HG03039 (cell line): ENCODE results near the gene KRT80.

Source experiments
- ATAC-seq: cut with Tn5 transposase; IDR thresholded peaks from one replicate; pipeline ENCODE4 v1.9.1; 2021; ENCODE audit warnings: mild to moderate bottlenecking, moderate library complexity; ENCODE audit not compliant: unreplicated experiment

Gene KRT80

DNA sequence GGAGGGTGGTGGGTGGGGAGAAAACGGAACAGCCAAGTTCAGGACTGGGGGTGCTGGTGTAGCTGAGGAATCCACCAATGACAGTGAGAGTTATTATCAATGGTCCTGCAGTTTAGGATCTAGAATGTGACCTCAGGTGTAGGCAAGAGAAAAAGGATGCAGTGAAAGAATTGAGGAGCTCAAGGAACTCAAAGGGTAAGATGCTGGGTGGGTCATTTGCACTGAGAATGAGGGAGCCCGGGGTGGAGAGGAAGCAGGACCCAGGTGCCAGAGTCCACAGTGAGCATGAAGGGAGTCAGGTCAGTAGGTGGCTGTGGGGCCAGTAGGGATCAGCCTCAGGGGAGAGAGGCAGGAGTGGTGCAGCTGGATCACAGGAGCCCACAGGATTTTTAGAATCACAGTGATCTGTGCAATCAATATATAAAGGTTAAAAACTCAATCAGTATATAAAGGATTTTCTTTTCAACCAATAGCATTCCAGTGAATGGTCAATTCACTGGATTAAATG is 38.1 kb upstream of the KRT80 start:
- no peak for ATAC-seq

DNA sequence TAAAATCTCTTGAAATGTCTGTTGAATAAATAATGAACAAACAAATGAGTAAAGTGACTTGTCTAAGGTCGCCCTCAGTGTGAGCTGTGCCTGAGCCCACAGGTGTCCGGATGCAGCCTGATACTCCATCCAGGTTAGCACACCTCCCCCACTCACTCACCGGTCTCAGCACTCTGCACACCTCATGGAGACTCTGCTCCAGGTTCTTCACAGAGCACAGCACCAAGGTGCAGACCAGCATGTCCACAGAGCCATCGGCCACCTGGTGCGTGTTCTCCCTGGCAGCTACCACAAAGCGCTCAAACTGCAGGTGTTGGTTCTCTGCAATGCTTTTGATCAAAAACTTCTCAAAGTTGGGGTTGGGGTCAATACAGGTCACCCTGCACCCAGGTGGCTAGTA is 37.1 kb upstream of the KRT80 start:
- ATAC-seq: no peak

DNA sequence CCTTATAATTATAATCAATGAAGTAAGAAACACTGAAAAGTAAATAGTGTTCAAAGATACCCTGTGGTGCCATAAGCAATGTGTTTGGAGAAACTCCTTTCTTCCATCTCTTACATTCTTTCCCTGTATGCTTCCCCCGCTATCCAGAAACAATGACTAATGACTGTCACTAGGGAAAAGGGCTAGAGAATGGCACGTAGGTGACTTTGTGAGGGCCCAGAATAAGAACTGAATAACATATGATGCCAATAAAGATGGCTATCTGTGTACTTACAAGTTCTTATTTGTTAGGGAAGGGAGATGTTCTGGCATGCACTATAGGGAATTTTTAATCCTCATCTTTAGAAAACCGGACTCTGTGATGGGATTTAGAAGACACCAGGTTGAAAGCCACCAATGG is 36.6 kb upstream of the KRT80 start:
- no peak for ATAC-seq

DNA sequence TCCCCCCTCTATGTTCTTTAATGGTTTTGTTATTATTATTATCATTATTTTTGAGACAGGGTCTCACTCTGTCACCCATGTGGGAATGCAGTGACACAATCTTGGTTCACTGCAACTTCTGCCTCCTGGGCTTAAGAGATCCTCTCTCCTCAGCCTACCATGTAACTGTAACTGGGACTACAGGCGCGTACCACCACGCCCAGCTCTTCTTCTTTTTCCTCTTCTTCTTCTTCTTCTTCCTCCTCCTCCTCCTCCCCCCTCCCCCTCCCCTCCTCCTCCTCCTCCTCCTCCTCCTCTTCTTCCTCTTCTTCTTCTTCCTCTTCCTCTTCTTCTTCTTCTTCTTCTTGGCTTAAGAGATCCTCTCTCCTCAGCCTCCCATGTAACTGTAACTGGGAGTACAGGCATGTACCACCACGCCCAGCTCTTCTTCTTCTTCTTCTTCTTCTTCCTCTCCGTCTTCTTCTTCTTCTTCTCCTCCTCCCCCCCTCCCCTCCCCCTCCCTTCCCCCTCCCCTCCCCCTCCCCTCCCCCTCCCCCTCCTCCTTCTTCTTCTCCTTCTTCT is 35.9 kb upstream of the KRT80 start:
- no peak for ATAC-seq

DNA sequence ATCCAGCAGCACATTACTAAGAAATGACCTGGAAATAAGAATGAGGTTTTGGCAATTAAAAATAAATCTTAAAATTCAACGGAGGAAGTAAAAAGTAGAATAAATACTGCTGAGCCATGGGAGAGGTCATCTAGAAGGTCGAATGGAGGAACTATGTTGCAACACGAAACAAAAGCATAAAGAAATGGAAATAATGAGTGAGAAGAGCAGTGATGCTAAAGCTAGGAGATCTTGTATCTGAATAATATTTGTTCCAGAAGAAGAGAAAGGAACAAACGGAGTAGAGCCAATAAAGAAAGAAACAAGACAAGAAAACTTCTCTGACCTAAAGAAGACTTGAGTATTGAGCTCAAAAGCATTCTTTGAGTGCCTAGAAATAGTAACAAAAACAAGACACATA is 34.6 kb upstream of the KRT80 start:
- no peak for ATAC-seq

DNA sequence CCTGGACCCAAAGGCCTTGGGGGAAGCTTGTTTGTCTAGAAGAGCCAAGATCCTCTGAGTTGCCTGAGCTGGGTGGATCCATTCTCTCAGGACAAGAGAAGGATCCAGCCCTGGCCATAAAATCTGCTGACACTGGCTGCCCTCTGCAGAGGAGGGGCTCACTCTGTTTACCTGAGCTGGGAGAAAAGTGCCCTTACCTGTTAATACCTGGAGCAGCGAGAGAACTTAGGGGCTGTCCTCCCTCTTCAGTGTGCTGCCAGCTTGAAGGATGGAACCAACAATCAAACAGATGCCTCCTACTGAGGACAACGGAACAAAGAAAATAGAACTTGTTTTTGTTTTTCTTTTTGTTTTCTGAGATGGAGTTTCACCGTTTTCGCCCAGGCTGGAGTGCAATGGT is 33.9 kb upstream of the KRT80 start:
- no peak for ATAC-seq

DNA sequence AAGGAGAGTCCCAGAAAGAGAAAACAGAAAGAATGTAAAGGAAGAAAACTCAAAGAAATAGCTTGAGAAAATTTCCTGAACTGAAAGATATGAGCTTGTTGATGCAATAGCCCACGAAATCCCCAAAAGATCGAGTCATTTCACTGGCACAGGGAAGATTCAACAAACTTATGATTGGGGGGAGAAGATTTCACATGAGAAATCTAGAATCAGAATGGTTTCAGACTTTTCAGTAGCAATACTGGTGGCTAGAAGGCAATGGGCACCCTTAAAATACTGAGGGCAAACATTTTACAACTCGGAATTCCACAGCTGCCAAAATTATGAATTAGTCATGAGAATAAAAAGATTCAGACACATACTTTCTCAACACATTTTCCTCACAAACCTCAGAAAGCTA is 32.3 kb upstream of the KRT80 start:
- ATAC-seq: no peak

DNA sequence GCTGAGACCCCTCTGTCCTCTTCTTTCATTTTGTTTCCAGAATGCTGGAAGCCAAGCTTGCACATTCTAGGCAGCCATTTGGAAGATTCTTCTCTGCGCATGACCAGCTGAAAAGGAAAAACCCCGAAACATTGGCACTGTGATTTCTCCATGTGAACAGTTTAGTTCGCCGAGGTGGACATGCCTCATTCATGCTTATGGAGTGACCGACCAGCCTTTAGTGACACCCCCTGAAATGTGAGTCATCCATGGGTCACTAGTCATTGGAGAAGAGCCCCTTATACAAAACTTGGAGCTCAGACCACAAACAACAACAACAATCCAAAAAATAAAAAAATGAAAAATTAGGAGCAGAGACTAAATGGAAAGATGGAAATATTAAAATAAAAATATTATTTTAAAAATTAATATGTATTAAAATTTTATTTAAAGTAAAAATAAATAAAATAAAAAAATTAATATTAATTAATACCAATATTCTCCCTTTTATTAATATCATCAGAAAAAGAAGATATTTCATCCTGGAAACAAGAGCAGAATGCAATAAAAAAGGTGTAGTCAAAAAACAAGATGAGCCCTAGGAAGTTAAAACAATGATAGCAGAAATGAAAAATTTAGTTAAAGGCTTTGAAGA is 31.7 kb upstream of the KRT80 start:
- no peak for ATAC-seq

DNA sequence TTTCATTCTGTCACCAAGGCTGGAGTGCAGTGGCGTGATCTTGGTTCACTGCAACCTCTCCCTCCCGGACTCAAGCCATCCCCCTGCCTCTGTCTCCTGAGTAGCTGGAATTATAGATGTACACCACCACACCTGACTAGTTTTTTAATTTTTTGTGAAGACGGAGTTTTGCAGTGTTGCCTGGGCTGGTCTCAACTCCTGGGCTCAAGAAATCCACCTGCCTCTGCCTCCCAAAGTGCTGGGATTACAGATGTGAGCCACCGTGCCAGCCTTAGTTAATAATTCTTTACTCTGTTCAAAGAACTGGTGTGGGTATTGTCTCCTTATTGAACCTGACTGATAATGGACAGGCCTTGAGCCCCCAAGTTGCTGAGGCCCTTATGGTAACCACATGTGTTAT is 30.9 kb upstream of the KRT80 start:
- no peak for ATAC-seq

DNA sequence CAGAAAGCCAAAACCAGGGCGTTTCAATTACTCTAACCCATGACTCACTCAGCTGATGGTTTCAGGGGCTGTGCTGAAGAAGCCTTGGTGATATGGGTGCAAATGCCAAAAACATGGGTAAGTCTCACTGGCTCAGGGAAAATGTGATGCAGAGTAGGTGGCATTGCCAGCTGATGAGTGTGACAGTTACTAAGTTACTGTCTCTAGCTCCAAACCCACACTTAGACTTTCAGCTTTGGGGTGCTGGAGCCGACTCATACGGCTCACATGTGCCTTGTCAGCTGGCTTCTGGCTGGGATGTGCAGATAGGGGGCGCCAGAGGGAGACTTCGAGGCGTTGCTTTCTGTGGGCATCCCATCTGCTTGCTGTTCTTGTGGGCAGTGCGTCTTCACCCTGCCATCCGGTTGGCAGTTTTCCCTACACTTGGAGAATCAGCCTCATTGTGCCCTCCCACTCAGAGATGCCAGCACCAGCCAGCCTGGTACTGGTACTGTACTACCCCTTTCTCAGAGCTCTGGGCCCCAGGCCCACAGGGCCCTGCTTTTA is 30.2 kb upstream of the KRT80 start:
- no peak for ATAC-seq

DNA sequence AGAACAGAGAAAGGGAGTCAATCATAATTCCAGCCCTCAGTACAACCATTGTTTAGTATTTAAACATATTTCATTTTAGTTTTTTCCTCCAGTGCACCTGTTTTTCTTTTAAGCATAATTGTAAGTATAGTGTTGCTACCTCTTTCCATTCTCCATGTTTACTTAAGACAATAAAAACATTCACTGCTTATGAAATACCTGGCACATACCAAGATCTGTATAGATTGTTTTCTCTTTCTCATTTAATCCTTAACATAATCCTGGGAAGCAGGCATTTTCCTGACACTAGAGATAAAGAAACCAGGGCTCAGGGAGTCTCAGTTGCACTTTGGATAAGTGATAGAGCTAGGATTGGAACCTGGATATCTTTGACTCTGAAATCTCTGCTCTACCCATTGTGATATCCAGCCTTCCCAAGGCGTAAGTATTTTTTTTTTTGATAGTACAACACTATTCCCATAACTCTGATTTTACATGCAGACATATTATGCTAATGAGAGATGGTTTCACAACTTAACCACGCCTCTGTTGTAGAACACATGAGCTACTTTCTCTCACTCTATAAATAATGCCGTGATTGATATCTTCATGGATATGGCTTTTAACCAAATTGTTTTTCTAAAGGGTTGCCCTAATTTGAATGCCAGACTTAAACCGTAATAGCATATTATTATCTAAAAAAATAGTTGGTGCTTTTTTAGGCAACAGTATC is 29.4 kb upstream of the KRT80 start:
- ATAC-seq: no peak

DNA sequence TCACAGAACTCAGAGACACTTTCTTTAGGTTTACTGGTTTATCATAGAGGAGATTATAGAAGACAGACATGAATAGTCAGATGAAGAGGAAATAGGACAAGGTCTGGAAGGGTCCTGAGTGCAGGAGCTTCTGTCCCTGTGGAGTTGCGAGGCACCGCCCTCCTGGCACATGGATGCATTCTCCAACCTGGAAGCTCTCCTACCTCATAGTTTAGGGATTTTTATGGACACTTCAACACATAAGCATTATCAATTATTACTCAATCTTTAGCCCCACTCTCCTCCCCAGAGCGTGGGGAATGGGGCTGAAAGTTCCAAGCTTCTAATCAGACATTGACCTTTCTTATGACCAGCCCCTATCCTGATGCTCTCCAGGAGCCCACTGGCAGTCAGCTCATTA is 28.7 kb upstream of the KRT80 start:
- ATAC-seq: no peak

DNA sequence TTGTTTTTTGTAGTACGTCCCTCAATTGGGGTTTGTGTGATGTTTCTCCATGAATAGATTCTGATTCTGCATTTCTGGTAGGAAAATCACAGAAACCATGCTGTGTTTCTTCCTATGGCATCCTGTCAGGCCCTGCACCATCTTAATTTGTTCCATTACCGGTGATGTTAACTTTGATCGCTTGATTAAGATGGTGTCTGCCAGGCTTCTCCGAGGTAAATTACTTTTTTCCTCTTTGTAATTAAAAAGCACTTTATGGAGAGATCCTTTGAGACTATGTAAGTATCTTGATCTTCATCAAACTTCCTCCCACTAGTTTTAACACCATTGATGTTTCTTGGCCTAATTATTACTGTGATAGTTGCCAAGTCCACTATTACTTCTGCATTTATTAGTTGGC is 26.2 kb upstream of the KRT80 start:
- ATAC-seq: no peak

DNA sequence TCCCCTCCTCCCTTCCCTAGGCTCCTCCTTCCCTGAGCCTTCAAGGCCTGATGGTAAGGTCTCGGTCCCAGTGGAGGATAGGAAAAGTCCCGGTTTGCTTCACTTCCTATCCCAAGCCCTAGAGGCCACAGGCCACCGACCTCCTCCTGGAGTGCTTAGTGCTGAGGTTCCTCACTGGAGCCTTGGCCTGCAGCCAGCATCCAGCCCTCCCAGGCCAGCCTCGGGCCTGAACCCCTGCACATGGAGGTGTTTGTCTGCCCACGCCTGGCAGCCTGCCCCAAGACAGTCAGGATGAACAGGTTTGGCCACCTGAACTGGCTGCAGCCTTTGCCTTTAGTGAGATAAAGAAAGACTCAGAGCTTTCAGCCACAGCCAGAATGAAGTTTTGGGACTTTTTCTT is 25.4 kb upstream of the KRT80 start:
- no peak for ATAC-seq

DNA sequence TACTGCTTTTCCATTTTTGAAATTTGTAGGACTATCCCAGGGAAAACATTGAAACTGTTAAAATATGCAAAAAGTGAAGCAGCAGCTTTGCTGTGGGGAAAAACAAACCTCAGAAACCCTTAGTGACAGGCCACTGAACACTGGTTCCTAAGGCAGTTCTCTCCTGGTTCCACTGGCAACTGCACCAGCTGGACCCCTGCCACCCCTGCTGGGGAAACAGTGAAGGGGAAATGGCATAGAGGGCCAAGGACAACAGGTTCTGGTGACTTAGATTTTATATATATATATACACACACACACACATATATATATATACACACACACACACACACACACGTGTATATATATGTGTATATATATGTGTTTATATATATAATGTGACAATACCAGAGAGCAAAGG is 25.0 kb upstream of the KRT80 start:
- no peak for ATAC-seq

DNA sequence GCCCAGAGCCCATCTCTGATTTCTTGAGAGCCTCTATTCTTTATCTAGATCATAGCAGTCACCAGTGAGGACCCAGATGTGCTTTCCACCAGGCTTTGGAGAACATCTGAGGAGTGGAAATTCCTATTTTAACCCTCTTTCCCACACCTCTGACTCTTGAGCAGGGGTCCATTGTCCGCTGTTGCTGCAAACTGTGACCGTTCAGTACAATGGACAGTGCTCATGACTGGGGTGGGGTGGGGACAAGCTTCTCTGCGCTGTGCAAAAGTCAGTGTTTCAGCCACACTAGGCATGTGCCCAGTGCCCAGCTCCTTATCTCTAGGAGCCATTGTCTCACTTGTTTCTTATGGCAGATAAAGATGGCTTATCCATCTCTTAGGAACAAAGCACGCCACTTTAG is 24.3 kb upstream of the KRT80 start:
- ATAC-seq: no peak

DNA sequence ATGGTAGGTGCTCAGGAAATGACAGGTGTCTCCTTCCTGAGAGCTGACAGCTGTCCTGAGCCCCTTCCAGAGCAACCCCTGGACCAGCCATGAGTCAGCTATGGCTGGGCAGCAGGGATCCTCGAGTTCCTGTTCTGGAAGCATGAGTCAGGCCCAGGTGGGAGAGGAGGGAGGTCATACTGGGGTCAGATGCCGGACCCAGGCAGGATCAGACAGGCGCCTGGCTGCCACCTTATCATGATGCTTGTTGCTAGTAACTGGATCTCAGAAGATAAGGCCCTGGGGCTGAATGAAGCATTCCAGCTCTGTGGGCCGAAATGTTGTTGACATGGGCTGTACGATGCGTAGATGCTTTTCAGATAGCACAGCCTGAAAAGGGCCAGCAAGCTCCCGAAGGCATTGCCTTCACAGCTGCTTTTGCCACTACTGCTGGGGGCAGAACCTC is 23.8 kb upstream of the KRT80 start:
- ATAC-seq: no peak

DNA sequence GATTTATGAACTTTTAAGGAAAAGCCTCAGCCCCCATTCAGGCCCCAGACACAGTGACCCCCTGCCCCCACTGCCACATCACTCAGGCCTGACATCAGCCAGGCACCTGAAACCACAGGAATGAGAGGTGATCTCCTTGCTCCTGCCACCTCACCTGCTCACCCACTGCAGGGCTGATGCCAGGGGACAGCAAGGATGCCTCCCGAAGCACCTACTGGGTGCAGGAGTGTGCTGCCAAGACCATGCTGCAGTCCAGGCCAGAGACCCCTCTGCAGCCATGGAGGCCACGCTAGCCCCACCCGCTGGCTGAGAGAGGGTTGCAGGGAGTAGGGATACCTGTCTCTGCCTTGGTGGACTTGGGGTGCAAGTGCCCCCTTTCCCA is 22.6 kb upstream of the KRT80 start:
- no peak for ATAC-seq

DNA sequence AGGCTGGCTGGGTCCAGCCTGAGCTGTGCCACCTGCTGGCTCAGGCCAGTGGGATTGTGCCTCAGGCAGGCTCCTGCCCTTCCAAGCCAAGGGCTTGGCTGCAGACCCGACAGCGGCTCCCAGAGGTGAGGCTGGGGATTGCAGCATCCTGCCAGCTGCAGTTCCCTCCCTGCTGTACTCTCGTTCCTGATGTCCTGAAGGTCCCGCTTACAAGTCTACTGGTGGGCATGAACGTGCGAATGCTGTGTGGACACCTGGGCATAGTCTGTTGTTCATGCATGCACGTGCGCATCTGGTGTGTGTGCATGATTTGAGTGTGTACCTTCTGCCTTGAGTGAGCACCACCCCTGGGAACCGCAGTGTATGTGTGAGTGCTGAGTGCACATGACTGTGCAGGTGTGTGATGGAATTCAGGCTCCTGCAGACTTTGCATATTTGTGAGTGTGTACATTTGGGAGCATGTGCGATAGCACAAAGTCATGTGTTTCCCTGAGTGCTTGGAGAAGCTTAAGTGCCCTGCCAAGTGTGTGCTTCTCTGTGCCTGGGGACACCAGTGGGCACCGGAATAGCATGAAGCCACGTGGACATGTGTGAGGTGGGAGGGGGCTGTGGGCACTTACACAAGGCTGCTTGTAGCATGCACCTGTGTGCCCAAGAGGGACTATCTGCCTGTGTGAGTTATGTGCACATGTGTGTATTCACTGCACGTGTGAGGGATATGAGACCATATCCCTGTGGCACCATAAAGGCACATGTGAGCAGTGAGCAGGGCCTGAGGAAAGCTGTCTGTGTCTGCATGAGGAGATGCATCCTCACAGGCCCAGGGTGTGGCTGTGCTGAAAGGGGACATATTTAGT is 22.0 kb upstream of the KRT80 start:
- ATAC-seq: no peak

DNA sequence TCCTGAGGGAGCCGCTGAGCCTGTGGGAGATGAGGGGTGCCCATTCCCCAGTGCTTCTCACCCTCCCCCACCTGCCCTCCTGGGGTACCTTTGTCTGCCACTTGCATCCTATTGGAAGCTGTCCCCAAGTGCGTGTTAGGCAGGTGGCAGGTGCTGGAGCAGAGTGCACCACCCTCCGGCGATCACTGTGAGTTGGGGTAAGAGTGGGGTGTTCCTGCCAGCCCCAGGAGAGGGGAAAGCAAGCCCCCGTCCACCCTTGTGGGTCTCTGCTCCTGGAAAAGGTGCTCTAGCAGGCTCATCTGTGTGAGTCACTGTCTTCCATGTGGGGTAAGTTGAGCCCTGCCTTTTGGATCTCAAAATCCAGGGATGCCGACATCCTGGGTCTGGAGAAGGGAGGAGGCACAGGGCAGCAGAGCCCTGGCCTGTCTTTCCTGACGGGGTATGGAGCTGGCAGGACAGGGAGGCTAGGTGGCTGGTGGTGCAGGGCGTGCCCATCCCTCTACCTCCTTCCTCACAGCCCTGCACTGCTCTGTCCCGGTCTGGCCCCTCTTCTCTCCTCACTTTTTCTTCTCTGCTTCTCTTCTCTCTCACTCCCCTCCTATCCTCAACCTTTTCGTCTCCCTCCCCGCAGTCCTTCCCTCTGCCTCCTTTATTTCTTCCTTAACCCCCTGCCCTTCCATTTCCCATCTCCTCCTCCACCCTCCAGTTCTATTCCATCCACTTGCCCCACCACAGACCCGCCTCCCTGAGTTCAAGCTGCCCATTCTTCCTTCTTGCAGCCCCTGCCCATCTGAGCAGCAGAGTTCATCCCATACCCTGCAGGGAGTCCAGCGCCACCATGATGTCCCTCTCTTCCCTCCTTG is 21.1 kb upstream of the KRT80 start:
- no peak for ATAC-seq
